Measurements from ENCODE around the gene PIP4K2C.
"Not testable (repeated sequence)": the region's sequence is repeated elsewhere in the genome, so short reads cannot be mapped to it uniquely, and the experiment has no call there.

PIP4K2C gene

GRCh38 chr12:57638096-57638495, 47.1 kb downstream of the PIP4K2C start:
- no peak for FAIRE-seq

GRCh38 chr12:57640175-57641042, 49.4 kb downstream of the PIP4K2C start:
- FAIRE-seq = no peak

- no peak for FAIRE-seq
These were observed 50.9 kb downstream of the PIP4K2C start for GRCh38 chr12:57641699-57642442.

- FAIRE-seq = not testable (repeated sequence)
These were observed 55.1 kb downstream of the PIP4K2C start for GRCh38 chr12:57645990-57646658.

GRCh38 chr12:57646659-57647049, 55.7 kb downstream of the PIP4K2C start:
- not testable (repeated sequence) for FAIRE-seq

Measured in endometrium (tissue), 2 donors.